ENCODE measurements around the gene MCU.

DNA sequence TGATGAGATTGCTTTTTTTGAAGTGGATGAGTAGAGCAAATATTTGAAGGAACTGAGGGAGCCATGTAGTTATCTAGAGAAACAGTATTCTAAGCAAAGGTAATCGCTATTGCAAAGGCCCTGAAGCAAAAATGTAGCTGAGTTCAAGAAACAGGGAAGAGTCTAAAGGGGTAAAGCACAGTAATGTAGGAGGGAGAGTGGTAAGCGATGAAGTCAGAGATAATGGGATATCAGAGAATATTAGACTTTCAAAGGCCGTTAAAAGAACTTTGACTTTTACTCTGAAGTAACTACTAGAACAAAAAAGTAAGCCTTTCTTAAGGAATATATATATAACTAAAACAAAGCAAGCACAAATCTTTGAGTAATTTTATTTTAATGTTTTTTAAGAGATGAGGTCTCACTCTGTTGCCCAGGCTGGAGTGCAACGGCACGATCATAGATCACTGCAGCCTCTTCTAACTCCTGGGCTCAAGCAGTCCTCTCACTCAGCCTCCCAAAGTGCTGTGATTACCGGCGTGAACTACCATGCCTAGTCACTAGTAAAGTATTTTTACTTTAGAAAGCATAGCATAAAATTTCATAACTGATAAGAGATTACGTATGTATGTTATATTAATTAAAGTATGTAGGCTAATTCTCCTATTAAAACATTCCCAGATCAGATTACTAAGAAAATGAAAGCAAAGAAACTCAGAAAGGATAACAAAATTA is 139.9 kb downstream of the MCU start:
- TF ChIP-seq CTCF (IDR thresholded peaks at IDR 0.05) = no peak
- no peak for TF ChIP-seq EZH2phosphoT487 (IDR thresholded peaks at IDR 0.05)

All from neural progenitor cell (in vitro differentiated cells).